Measurements from ENCODE around the gene FOXO3.
"Not testable (repeated sequence)": the region's sequence is repeated elsewhere in the genome, so short reads cannot be mapped to it uniquely, and the experiment has no call there.

Gene FOXO3

DNA sequence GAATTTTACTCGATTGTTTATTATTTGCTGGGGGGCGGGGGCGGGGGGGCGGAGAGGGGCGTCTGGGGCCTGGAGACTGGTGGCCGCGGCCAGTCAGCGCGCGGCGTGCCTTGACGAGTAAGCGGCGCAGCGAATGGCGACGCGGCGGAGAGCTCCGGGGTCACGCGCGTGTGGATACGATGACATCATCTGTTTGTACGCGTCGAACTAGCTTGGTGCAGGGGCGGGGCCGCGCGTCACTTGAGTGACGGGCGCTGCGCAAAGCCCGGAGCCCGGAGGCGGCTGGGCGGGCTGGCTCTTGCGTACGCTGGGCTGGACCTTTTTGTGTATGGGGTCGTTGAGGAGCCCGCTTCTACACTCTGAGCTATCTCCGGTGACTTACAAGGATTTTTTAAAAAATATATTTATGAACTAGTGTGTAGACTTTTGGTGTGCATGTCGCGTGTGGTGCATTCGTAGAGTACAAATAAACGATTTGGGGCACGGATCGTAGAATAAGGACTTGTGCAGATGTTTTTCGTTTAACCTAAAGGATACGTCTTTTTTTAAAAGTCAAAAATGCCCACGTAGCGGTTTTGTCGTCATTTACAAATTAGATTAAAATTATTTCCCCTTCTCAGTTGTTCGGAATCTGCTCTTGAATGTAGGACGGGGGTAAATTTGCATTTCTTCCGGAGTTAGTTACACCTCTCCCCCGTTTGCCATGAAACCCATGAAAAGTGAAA lies 2.2 kb upstream of the FOXO3 start:
- peak; percentile 94 for DNase-seq (ENCODE audit: low read depth, low spot score)
- peak overlapping the region; percentile 65 for H3K4me3 ChIP-seq (ENCODE audit: low read depth, low read length)
- TF ChIP-seq, protein P1, sequence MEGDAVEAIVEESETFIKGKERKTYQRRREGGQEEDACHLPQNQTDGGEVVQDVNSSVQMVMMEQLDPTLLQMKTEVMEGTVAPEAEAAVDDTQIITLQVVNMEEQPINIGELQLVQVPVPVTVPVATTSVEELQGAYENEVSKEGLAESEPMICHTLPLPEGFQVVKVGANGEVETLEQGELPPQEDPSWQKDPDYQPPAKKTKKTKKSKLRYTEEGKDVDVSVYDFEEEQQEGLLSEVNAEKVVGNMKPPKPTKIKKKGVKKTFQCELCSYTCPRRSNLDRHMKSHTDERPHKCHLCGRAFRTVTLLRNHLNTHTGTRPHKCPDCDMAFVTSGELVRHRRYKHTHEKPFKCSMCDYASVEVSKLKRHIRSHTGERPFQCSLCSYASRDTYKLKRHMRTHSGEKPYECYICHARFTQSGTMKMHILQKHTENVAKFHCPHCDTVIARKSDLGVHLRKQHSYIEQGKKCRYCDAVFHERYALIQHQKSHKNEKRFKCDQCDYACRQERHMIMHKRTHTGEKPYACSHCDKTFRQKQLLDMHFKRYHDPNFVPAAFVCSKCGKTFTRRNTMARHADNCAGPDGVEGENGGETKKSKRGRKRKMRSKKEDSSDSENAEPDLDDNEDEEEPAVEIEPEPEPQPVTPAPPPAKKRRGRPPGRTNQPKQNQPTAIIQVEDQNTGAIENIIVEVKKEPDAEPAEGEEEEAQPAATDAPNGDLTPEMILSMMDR (IDR thresholded peaks at IDR 0.05; ENCODE audit: insufficient read depth, low read length, missing control alignments), result no peak
- POLR2A ChIA-PET, result interaction anchor here (0.9 to 2.6 kb wide), 4 partner anchors 31 to 536 kb away, joined by 3 to 14 read pairs (median 3); partner anchors contain the start of genes CEP57L1 and SESN1
- CTCF ChIA-PET, result interaction anchor here (0.8 to 4.9 kb wide), 6 partner anchors 12 to 513 kb away, joined by 3 to 21 read pairs (median 10); no protein-coding TSS in a partner anchor

GRCh38 chr6:108559097-108559883 lies 1.4 kb upstream of the FOXO3 start:
- POLR2A ChIA-PET, result interaction anchor here (0.6 to 2.6 kb wide), 13 partner anchors 29 to 535 kb away, joined by 3 to 14 read pairs (median 4); partner anchors contain the start of genes ARMC2, CEP57L1 and SESN1
- peak overlapping the region; percentile 65 for H3K4me3 ChIP-seq (ENCODE audit: low read depth, low read length)
- TF ChIP-seq, protein P1 (IDR thresholded peaks at IDR 0.05; ENCODE audit: insufficient read depth, low read length, missing control alignments), result no peak
- no peak for DNase-seq (ENCODE audit: low read depth, low spot score)
- CTCF ChIA-PET, result interaction anchor here (1.0 to 4.9 kb wide), 5 partner anchors 15 to 513 kb away, joined by 5 to 21 read pairs (median 15); no protein-coding TSS in a partner anchor

DNA sequence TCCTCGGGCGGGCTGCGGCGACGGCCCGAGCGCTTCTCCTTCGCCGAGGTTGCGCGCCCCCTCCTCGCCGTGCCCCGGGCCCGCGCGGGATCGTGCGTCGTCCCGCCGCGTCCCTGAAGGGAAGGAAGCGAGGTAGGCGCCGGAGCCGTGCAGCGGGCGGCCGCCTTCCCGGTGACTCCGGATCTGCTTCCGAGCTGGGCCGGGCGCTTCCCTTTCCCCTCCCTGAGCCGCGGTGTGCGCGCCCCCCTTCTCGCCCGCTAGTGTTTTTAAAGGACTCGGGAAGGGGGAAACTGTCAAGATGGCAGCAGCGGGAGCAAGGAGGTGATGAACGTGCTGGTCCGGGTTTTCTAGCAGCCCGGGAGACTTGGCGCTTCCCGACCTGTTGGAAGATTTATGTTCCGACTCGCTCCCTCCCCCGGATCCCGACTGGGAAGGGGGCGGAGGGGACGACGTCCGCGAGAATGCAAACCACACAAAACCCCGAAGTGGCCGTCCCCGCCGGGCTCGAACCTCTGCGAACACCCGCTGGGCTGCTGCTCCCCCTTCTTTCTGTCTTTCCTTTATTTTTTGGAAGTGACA lies 744 bp upstream of the FOXO3 start:
- no peak for DNase-seq (ENCODE audit: low read depth, low spot score)

GRCh38 chr6:108561309-108561647 lies 561 bp downstream of the FOXO3 start:
- POLR2A ChIA-PET, result interaction anchor here (1.9 to 2.1 kb wide), 2 partner anchors 27 to 90 kb away, joined by 11 to 14 read pairs; no protein-coding TSS in a partner anchor
- CTCF ChIA-PET; DNase-seq (ENCODE audit: low read depth, low spot score): not testable (repeated sequence)
- peak overlapping the region; percentile 65 for H3K4me3 ChIP-seq (ENCODE audit: low read depth, low read length)

More for the DNA sequence above, 744 bp upstream of the FOXO3 start:
- POLR2A ChIA-PET, result interaction anchor here (0.6 to 2.6 kb wide), 13 partner anchors 28 to 535 kb away, joined by 3 to 14 read pairs (median 4); partner anchors contain the start of genes ARMC2, CEP57L1 and SESN1
- TF ChIP-seq, protein P1 (IDR thresholded peaks at IDR 0.05; ENCODE audit: insufficient read depth, low read length, missing control alignments), result no peak
- CTCF ChIA-PET, result interaction anchor here (1.0 to 4.9 kb wide), 6 partner anchors 17 to 513 kb away, joined by 3 to 21 read pairs (median 10); no protein-coding TSS in a partner anchor
- H3K4me3 ChIP-seq (ENCODE audit: low read depth, low read length), result peak overlapping the region; percentile 65

DNA sequence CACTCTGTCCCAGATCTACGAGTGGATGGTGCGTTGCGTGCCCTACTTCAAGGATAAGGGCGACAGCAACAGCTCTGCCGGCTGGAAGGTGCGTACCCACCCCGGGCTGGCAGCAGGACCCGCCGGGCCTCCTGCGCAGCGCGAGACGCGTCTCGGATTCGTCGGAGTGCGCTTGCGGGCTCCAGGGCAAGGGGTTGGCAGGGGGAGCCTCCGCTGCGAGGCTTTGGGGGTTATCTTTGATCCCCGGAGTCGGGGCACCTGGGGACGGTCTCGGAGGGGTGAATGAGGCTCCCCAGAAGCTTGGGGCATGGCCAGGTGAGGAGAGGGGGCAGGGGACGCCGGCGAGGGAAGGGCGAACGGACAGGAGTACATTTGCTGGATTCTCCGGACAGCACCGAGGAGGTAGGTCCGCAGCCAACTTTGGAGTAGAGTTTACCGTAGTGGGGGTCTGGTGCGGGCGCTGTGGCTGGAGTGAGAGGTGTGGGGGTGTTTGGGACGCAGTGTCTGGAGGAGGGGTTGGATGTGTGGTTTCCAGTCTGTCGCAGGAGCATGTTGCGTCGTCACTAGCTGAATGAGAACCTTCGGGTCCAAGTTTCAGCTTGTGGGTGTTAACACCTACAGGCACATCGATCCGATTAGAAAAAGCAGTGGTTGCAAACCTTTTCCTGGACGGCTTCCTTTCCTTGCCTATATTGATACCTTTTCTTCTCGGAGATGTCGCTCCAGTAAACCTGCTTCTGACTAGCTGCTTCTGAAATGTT lies 1.2 kb downstream of the FOXO3 start:
- H3K4me3 ChIP-seq (ENCODE audit: low read depth, low read length), result peak overlapping the region; percentile 65
- POLR2A ChIA-PET, result interaction anchor here (0.7 to 1.9 kb wide), 3 partner anchors 90 to 349 kb away, joined by 3 to 11 read pairs (median 3); no protein-coding TSS in a partner anchor
- DNase-seq (ENCODE audit: low read depth, low spot score), result no peak
- CTCF ChIA-PET, result interaction anchor here (0.9 to 1.6 kb wide), 6 partner anchors 92 to 331 kb away, joined by 3 to 5 read pairs (median 4); partner anchors contain the start of gene ARMC2
- TF ChIP-seq, protein P1 (IDR thresholded peaks at IDR 0.05; ENCODE audit: insufficient read depth, low read length, missing control alignments), result no peak
